Measurements from ENCODE around the gene CAVIN3. TPM values are rescaled to one million over a fixed set of nuclear protein-coding genes. Genes with fewer than 3 reads are reported as not detected.

CAVIN3 gene
- total and polyA plus RNA-seq, 8 donors, result 19.0 to 87.4 (median 34.2) TPM

DNA sequence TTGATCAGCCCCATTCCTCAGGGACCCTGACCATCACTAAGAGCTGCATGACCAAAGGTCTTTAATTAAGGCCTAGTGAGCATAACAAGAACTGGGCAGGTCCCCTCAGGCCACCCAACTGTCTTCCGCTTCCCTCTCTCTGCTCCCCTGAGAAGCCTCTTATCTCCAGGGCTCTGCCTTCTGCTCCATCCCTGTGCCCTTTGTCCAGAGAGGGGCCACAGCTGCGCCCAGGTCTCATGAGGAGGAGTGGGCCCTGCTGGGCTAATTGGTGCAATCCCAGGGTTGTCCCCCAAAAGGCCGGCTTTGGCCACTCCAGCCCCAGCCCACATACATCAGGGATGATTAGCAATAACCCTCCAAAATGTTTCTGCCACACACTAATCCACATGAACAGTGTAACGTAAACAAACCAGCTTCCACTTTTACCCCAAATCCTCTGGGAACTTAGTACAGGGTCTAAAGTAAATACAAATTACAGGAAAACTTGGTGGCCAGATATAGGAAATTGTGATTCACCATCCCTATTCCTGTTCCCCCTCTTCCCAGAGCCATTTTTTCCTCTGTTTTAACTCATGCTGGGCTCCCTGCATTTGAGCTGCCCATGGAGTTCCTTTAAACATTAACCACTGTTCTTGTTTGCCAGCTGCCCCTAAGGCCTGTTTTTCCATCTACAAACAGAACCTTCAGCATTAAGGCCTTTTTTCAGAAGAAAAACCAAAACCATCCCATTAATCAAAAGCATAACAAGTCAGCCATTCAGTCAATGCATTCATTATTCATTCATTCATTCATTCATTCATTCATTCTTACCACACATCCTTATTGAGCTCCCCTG is 34.6 kb upstream of the CAVIN3 start:
- ATAC-seq (no peak), DNase-seq (no peak)
- H3K27me3 ChIP-seq, result no peaks in the 10 kb centered on the region
- no peak overlapping the region for H3K27ac ChIP-seq
- peaks cover 0 to 12% of the 10 kb centered on the region in 2 donors for H3K4me1 ChIP-seq
- intact Hi-C loops (cut with DNase I), result loop anchor here in 1 of 2 donors (5.0 kb wide), 1 partner anchor 58 kb away; no protein-coding TSS in a partner anchor
- TF ChIP-seq, protein P1, sequence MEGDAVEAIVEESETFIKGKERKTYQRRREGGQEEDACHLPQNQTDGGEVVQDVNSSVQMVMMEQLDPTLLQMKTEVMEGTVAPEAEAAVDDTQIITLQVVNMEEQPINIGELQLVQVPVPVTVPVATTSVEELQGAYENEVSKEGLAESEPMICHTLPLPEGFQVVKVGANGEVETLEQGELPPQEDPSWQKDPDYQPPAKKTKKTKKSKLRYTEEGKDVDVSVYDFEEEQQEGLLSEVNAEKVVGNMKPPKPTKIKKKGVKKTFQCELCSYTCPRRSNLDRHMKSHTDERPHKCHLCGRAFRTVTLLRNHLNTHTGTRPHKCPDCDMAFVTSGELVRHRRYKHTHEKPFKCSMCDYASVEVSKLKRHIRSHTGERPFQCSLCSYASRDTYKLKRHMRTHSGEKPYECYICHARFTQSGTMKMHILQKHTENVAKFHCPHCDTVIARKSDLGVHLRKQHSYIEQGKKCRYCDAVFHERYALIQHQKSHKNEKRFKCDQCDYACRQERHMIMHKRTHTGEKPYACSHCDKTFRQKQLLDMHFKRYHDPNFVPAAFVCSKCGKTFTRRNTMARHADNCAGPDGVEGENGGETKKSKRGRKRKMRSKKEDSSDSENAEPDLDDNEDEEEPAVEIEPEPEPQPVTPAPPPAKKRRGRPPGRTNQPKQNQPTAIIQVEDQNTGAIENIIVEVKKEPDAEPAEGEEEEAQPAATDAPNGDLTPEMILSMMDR (IDR thresholded peaks at IDR 0.05), result no peak
- no peaks in the 10 kb centered on the region for H3K36me3 ChIP-seq
- H3K4me3 ChIP-seq, result no peak overlapping the region
- H3K9me3 ChIP-seq, result no peaks in the 10 kb centered on the region

DNA sequence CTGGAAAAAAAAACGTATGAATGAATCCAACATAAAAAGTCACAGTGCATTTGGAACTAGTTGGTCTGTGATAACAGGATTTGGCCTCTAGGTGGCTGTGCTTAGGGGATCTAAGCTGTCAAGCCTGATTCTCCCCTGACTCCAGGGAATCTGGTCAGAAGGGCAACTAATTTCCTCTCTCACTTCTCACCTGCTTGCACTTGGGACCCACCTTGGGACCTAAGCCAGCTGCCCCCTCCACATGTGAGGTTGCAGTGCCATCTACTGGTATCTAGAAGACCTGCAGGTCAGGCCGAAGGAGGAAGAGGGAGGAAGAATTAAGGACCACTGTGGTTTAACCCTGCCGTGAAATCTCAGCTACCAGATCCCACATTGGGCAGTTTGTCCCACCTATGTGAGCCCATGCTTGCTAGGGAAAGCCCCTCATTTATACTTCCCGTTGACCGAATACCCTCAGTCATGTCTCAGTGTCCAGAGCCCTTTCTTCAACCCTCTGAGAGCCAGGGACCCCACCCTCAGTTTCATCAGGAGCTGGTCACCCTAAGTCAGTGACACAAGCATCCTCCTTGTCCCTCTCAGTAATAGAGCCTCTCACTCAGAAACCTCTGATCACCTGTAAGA is 33.2 kb upstream of the CAVIN3 start:
- no peaks in the 10 kb centered on the region for H3K9me3 ChIP-seq
- H3K27me3 ChIP-seq, result no peaks in the 10 kb centered on the region
- TF ChIP-seq, protein P1 (IDR thresholded peaks at IDR 0.05), result peak; percentile 86 to 94
- no peak overlapping the region for H3K4me3 ChIP-seq
- peaks cover 0 to 12% of the 10 kb centered on the region in 2 donors for H3K4me1 ChIP-seq
- H3K36me3 ChIP-seq, result no peaks in the 10 kb centered on the region
- intact Hi-C loops (cut with DNase I), result loop anchor here in 1 of 2 donors (5.0 kb wide), 1 partner anchor 56 kb away; no protein-coding TSS in a partner anchor
- DNase-seq, result peak in 3 of 4 donors; percentile 30 to 66 (median 41)
- peak; percentile 82 for ATAC-seq
- no peak overlapping the region for H3K27ac ChIP-seq

DNA sequence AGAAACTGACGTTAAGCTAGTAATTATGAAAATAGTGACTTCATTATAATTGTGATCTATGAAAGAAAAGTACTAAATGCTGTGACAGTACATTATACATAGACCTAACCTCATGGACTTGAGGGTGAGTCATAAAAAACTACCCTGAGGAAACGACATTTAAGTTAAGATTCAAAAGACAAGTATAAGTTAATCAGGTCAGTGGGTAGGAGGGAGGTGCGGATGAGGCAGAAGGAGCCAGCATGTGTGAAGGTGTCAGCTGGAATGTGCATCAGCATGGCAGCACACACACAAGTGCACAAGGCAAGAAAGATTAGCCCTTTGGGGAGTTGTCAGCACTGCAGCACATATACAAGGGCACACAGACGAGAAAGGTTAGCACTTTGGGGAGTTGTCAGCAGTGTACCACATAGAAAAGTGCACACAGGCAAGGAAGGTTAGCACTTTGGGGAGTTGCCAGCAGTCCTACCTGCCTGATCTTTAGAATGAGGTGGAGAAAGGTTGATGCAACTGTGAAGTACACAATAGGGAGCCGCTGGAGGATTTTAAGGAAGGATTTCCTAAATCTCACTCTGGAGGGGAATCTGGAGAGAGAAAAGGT is 31.6 kb upstream of the CAVIN3 start:
- Histone ChIP-seq H3K9me3 (no peaks in the 10 kb centered on the region), H3K4me1 (peaks cover 0 to 5% of the 10 kb centered on the region in 2 donors), H3K4me3 (no peak overlapping the region), H3K27ac (no peak overlapping the region), H3K27me3 (no peaks in the 10 kb centered on the region), H3K36me3 (no peaks in the 10 kb centered on the region)
- intact Hi-C loops (cut with DNase I), result loop anchor here in 1 of 2 donors (5.0 kb wide), 1 partner anchor 55 kb away; no protein-coding TSS in a partner anchor
- ATAC-seq (no peak), DNase-seq (no peak)
- TF ChIP-seq, protein P1 (IDR thresholded peaks at IDR 0.05), result no peak

DNA sequence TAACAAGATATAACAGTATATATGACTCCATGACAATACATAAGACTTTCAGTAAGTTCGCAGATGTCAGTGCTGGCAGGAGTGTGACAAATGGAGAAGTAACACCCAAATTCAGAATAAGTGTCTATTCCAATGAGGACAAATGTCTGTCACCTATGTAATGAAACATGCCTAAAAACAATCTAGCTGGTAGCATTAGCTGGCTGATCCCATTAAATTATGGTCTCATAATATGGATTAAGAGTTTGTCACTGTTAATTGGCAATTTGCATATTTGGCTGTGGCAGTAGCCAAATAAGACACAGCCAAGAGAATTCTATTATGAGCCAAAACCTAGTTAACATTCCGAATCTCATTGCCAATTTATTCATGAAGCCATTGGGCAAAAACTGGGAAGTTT is 30.2 kb upstream of the CAVIN3 start:
- Histone ChIP-seq H3K27me3 (no peaks in the 10 kb centered on the region), H3K4me3 (no peak overlapping the region), H3K27ac (no peak overlapping the region), H3K4me1 (no peaks in the 10 kb centered on the region), H3K36me3 (no peaks in the 10 kb centered on the region), H3K9me3 (no peaks in the 10 kb centered on the region)
- intact Hi-C loops (cut with DNase I), result loop anchor here in 1 of 2 donors (5.0 kb wide), 1 partner anchor 53 kb away; no protein-coding TSS in a partner anchor
- DNase-seq, result no peak
- TF ChIP-seq, protein P1 (IDR thresholded peaks at IDR 0.05), result no peak
- no peak for ATAC-seq

All from left lung (tissue), 10 donors.